ENCODE data around the gene MPV17. TPM values are rescaled to one million over a fixed set of nuclear protein-coding genes. Genes with fewer than 3 reads are reported as not detected.
A peak's percentile ranks its signal among the peaks of the same experiment; 100 is the strongest.
"Not testable (repeated sequence)": the region's sequence is repeated elsewhere in the genome, so short reads cannot be mapped to it uniquely, and the experiment has no call there.

Gene MPV17
- total and polyA plus RNA-seq, 12 donors, result 96.8 to 568 (median 165) TPM

DNA sequence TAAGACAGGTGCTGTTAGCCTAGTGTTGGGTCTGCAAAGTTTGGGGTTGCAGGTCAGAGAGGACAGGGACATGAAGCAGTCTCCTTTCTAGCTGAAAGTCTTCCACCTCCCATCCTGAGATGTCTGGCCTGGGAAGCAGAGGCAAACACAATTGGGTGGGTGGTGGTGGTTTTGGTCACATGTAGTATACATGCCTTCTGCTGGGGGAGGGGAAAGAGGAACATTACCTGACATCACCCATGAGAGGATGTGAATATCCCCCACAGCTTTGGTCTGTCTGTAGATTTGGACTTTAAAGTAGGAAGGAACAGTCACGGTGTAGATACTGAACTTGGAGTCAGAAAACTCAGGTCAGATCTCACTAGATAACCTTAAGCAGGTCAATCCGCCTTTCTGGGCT, 52.2 kb downstream of the MPV17 start:
- Histone ChIP-seq H3K27me3 (no peaks in the 10 kb centered on the region), H3K36me3 (replicated peaks in 1 of 2) (no peaks in the 10 kb centered on the region), H3K4me1 (replicated peaks in 1 of 2) (peaks cover 10 to 24% of the 10 kb centered on the region in 2 donors), H3K4me3 (no peak overlapping the region), H3K9me3 (replicated peaks in 1 of 3) (no peaks in the 10 kb centered on the region), H3K27ac (peak overlapping the region in 1 of 5 donors; percentile 18)
- DNase-seq, result no peak
- no peak for TF ChIP-seq CTCF (IDR thresholded peaks at IDR 0.05)
- TF ChIP-seq POLR2A (IDR thresholded peaks at IDR 0.05), result no peak
- intact Hi-C loops (cut with DNase I), result loop anchor here (10.0 kb wide), 1 partner anchor 176 kb away; no protein-coding TSS in a partner anchor
- 72 to 95% (median 86%) methylated on average over 2 of the region's 2 CpGs for WGBS, 4 donors

GRCh38 chr2:27270131-27270530, 52.8 kb downstream of the MPV17 start:
- peaks cover 11 to 26% of the 10 kb centered on the region in 2 donors for H3K4me1 ChIP-seq (replicated peaks in 1 of 2)
- H3K27ac ChIP-seq, result no peak overlapping the region
- no peak for DNase-seq
- no peaks in the 10 kb centered on the region for H3K36me3 ChIP-seq (replicated peaks in 1 of 2)
- H3K27me3 ChIP-seq, result no peaks in the 10 kb centered on the region
- intact Hi-C loops (cut with DNase I), result loop anchor here (10.0 kb wide), 1 partner anchor 175 kb away; no protein-coding TSS in a partner anchor
- WGBS, 4 donors, result 88 to 93% (median 91%) methylated on average over 3 of the region's 3 CpGs
- TF ChIP-seq CTCF (IDR thresholded peaks at IDR 0.05) (no peak), POLR2A (IDR thresholded peaks at IDR 0.05) (no peak)
- no peak overlapping the region for H3K4me3 ChIP-seq
- H3K9me3 ChIP-seq (replicated peaks in 1 of 3), result no peaks in the 10 kb centered on the region

DNA sequence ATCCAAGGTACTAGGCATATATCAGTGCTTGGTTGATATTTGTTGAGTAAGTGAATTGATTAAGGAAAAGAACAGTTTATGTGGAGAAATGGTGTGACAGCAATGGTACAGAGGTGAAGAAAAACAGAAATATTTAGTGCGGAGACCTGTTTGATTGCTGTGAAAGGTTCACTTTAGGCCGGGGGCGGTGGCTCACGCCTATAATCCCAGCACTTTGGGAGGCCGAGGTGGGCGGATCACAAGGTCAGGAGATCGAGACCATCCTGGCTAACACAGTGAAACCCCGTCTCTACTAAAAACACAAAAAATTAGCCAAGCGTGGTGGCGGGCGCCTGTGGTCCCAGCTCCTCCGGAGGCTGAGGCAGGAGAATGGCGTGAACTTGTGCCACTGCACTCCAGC, 54.6 kb downstream of the MPV17 start:
- intact Hi-C loops (cut with DNase I); H3K9me3 ChIP-seq (replicated peaks in 1 of 3); H3K36me3 ChIP-seq (replicated peaks in 1 of 2); H3K27me3 ChIP-seq; DNase-seq; H3K27ac ChIP-seq; H3K4me3 ChIP-seq: not testable (repeated sequence)
- 87 to 91% (median 90%) methylated on average over 13 of the region's 13 CpGs for WGBS, 4 donors
- H3K4me1 ChIP-seq (replicated peaks in 1 of 2), result peaks cover 21 to 35% of the 10 kb centered on the region in 2 donors

DNA sequence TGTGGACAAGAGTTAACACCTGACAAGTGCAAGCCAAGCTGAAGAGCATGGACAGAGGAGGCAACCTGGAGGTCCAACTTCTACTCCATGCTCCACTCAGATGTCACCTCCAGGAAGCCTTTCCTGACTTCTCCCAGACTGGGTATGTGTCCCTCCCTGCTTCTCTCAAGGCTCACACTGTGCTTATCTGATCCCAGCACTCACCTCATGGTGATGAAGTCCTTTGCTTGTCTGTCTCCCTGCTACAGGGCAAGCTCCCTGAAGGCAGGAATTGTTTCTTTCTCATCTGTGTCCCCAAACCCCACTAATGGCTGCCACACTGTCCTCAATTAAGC, 57.4 kb downstream of the MPV17 start:
- H3K27ac ChIP-seq, result no peak overlapping the region
- peaks cover 23 to 37% of the 10 kb centered on the region in 2 donors for H3K4me1 ChIP-seq (replicated peaks in 1 of 2)
- no peak for DNase-seq
- H3K9me3 ChIP-seq (replicated peaks in 1 of 3), result no peaks in the 10 kb centered on the region
- no peak overlapping the region for H3K4me3 ChIP-seq
- intact Hi-C loops (cut with DNase I), result no loop called here
- TF ChIP-seq POLR2A (IDR thresholded peaks at IDR 0.05) (no peak), CTCF (IDR thresholded peaks at IDR 0.05) (no peak)
- peaks cover 7% of the 10 kb centered on the region for H3K27me3 ChIP-seq
- no peaks in the 10 kb centered on the region for H3K36me3 ChIP-seq (replicated peaks in 1 of 2)

- Histone ChIP-seq H3K27me3 (peaks cover 7% of the 10 kb centered on the region), H3K4me1 (replicated peaks in 1 of 2) (peaks cover 23 to 37% of the 10 kb centered on the region in 2 donors), H3K4me3 (peak overlapping the region in 2 of 4 donors; percentile 16 to 67), H3K9me3 (replicated peaks in 1 of 3) (no peaks in the 10 kb centered on the region), H3K36me3 (replicated peaks in 1 of 2) (no peaks in the 10 kb centered on the region), H3K27ac (no peak overlapping the region)
- 1 to 19% (median 5%) methylated on average over 9 to 56 of the region's 56 CpGs for WGBS, 4 donors
- TF ChIP-seq POLR2A (IDR thresholded peaks at IDR 0.05) (no peak), CTCF (IDR thresholded peaks at IDR 0.05) (peak in 3 of 6 experiments; percentile 38 to 57 (median 41))
- intact Hi-C loops (cut with DNase I), result no loop called here
- DNase-seq, result peak; percentile 43 to 65 (median 61)
These were observed 58.0 kb downstream of the MPV17 start for GRCh38 chr2:27264753-27265535.

All from adrenal gland (tissue), 12 donors.